ENCODE data around the gene AGAP1.

Gene AGAP1

DNA sequence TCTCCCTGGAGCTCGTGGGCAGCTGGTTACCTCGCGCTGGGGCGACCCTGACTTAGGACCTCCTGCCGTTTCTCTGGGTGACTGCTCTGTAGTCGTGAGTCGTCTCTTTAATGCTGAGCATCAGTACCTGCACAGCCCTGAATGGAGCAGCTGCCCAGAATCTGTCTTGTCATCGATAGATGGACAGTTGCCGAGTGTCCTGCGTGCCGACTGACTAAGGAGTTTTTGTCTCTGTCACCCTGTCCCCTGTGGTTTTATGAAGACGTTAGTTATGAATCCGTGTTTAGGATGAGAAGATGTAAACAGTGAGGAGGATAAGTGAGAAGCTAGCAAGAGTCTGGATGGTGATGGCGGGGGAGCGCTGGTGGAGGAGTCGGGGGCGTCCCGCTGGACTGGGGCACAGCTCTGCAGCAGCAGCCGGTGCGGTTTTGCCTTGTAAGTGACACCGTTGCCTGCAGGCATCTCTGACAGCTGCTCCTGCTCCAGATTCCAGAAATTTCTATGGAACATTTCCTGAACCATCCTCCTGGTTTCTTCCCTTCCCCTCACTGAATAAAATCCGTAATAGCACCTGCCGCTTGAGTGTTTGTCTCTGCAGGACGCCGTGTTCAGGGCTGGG is 13.3 kb downstream of the AGAP1 start:
- no peak for DNase-seq (ENCODE audit: low read depth)
- H3K4me3 ChIP-seq (ENCODE audit: low read depth, low read length), result no peak overlapping the region
- TF ChIP-seq, protein P1, sequence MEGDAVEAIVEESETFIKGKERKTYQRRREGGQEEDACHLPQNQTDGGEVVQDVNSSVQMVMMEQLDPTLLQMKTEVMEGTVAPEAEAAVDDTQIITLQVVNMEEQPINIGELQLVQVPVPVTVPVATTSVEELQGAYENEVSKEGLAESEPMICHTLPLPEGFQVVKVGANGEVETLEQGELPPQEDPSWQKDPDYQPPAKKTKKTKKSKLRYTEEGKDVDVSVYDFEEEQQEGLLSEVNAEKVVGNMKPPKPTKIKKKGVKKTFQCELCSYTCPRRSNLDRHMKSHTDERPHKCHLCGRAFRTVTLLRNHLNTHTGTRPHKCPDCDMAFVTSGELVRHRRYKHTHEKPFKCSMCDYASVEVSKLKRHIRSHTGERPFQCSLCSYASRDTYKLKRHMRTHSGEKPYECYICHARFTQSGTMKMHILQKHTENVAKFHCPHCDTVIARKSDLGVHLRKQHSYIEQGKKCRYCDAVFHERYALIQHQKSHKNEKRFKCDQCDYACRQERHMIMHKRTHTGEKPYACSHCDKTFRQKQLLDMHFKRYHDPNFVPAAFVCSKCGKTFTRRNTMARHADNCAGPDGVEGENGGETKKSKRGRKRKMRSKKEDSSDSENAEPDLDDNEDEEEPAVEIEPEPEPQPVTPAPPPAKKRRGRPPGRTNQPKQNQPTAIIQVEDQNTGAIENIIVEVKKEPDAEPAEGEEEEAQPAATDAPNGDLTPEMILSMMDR (IDR thresholded peaks at IDR 0.05; ENCODE audit: low read depth, low read length, missing control alignments), result no peak

DNA sequence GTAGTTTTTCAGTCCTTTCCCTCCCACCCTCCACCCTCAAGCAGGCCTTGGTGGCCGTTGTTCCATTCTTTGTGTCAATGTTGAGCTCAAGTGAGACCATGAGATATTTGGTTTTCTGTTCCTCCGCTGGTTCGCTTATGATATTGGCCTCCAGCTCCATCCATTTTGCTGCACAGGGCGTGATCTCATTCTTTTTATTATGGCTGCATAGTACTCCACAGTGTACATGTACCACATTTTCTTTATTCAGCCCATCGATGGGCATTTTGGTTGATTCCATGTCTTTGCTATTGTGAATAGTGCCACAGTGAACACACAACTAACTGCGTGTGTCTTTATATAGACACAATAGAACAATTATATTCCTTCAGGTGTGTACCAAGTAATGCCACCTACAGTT is 14.1 kb downstream of the AGAP1 start:
- H3K4me3 ChIP-seq (ENCODE audit: low read depth, low read length), result no peak overlapping the region
- DNase-seq (ENCODE audit: low read depth), result no peak
- TF ChIP-seq, protein P1 (IDR thresholded peaks at IDR 0.05; ENCODE audit: low read depth, low read length, missing control alignments), result no peak

DNA sequence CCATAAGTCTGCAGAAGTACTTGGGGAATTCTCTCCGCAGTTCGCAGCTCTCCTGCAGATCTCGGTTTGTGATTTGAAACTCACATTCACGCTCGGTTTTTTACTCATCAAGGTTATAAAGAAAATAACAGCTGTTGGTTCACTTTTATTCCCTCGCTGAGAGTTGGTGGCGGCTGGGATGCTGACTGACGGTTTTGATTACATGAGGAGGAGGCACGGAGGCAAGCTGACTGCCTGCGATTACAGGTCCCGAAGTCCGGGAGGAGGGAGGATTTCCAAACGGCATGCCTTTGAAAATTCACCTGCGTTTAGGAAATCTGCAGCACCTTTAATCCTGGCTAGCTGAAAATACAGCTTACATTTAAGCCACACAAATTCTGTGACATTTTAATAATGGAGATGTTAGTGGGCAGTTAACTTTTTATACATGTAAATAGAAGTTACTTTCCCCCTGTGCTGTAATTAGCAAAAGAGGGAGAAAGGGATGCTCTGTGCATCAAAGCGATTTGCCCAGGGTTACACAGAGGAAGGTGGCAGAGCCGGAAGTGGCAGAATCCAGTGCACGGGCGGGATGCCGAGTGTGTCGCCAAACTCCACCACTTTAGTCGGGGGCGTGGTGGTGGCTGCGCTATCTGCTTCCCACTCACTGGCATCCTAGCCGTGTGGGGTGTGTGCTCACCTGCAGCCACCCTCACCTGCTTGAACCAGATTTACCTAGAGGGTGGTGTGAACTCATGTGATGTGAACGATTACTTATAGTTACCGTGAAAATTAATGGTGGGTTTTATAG is 14.7 kb downstream of the AGAP1 start:
- DNase-seq (ENCODE audit: low read depth), result no peak
- TF ChIP-seq, protein P1 (IDR thresholded peaks at IDR 0.05; ENCODE audit: low read depth, low read length, missing control alignments), result no peak
- H3K4me3 ChIP-seq (ENCODE audit: low read depth, low read length), result no peak overlapping the region

- TF ChIP-seq, protein P1 (IDR thresholded peaks at IDR 0.05; ENCODE audit: low read depth, low read length, missing control alignments), result no peak
- H3K4me3 ChIP-seq (ENCODE audit: low read depth, low read length), result no peak overlapping the region
- no peak for DNase-seq (ENCODE audit: low read depth)
These were observed 16.5 kb downstream of the AGAP1 start for GRCh38 chr2:235510318-235510717.

- no peak overlapping the region for H3K4me3 ChIP-seq (ENCODE audit: low read depth, low read length)
- DNase-seq (ENCODE audit: low read depth), result no peak
- TF ChIP-seq, protein P1 (IDR thresholded peaks at IDR 0.05; ENCODE audit: low read depth, low read length, missing control alignments), result no peak
These were observed 17.4 kb downstream of the AGAP1 start for GRCh38 chr2:235511187-235511661.

- no peak for DNase-seq (ENCODE audit: low read depth)
- TF ChIP-seq, protein P1 (IDR thresholded peaks at IDR 0.05; ENCODE audit: low read depth, low read length, missing control alignments), result no peak
- no peak overlapping the region for H3K4me3 ChIP-seq (ENCODE audit: low read depth, low read length)
These were observed 18.2 kb downstream of the AGAP1 start for GRCh38 chr2:235511751-235512698.

Measured in GM12864 (cell line).